Activated CD8-positive, alpha-beta memory T cell treated with anti-CD3 and anti-CD28 coated beads, Interleukin-2, amount 50 U/mL, for 48 hours (primary cell): ENCODE data around the gene LPP.

Source experiments
- DNase-seq: peaks from one replicate; pipeline ENCODE4 v3.0.0-alpha.2; 2020

Gene LPP

DNA sequence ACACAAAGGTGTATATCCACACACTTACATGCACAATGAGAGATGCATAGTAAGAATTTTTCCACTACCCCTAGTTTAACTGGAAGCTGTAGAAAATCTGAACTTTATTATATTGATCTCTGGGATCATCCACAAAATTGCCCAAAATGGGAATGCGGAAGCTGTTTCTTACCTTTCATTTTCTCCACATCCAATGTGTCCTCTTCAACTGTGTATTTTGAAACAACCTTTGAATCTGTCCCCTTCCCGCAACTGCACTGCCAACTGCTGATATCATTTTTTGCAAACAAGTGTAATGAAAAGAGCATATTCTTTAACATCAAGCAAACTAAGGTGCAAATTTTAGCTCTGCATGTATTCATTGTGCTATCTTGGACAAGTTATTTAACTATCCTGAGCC is 590.2 kb downstream of the LPP start:
- no peak for DNase-seq

DNA sequence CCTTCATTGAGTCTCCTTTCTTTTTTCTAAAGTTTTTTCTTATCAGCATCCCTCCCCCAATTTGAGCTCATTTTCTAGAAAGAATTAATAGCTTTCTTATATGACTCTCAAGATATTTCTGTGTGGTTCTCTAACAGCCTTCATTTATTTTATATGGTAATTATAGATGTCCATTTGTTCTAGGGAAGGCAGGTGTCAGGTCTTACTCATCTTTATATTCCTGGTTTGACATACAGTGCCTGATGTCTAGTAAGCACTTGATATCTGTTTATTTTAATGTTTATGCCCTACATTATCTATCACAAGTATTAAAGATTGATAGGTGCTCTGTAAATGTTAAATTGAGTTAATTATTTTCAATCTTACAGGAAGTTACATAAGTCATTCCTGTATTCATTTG is 591.1 kb downstream of the LPP start:
- no peak for DNase-seq

DNA sequence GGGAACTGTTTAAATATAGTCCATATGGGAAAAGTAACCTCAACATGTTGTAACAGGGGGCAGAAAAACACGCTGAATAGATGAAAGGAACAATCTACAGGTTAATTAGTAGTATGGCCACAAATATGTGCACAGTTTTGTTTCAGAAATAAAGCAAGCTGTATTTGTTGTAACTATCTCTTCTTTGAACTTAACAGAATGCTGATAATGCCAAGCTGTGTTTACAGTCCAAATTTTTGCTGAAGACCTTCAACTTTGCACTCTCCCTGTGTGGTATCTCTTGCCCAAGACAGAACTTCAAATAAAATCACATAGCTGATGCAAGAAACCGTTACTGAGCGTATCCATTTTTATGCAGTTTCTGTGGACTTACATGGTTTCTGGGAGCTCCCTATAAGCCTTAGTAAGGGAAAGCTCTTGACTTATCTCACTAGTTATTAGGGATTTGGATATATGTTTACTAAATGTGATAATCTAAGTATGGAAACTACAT is 592.4 kb downstream of the LPP start:
- no peak for DNase-seq

DNA sequence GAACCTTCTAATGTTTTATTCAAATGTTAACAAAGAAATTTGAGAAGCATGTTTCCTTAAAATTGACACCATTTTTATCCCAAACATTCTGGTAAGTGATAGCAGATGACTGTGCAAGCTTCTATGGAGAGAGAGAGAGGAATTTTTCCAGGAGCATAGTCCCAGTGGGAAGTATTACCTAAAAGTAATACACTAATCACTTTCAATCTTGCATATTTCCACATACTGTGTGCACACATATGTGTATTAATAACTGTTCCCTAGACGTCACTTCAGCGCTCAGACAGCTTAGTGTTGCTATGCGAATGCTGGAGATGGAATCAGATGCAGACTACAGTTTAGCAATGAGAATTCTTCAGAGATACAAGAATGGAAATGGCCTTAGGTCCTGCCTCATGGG is 593.5 kb downstream of the LPP start:
- no peak for DNase-seq

DNA sequence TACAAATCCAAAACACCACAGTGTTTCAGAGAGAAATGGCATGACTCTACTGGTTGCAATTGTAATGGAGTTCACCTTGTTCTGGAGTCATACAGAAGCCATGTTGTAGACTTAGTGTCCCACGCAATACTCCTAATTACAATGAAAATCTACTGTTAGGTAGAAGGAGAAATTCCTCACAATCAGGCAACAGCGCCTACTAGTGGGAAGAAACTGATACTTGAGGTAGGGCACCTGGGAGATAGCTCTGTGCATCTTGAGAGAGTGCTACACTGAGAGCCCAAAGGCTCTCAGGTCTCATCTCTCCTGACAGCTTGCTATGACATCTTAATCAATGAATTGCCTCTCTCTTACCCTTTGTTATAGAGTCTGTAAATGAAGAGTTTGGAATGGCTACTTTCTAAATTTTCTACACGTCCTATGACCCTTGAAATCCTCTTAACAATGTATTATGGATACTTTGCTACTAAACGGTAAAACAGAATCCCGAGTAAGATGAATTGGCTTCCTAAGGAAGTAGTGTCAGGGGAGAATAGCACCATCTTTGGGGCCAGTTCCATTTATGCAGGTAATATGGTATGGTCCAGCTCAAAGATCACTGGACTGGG is 595.2 kb downstream of the LPP start:
- peak; percentile 54 for DNase-seq

DNA sequence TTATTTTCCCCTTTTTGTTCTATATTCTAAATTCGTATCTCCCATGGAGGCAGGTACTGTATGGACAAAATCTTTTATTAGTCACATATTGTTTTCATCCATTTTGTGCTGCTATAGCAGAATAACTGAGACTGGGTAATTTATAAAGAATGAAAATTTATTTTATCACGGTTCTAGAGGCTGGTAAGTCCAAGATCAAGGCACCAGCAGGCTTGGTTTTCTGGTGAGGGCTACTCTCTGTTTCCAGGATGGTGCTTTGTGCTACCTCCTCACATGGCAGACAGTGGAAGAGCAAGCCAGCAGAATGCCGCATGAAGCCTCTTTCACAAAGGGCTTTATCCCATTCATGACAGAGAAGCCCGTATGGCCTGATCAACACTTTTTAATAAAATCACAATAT is 595.9 kb downstream of the LPP start:
- no peak for DNase-seq

DNA sequence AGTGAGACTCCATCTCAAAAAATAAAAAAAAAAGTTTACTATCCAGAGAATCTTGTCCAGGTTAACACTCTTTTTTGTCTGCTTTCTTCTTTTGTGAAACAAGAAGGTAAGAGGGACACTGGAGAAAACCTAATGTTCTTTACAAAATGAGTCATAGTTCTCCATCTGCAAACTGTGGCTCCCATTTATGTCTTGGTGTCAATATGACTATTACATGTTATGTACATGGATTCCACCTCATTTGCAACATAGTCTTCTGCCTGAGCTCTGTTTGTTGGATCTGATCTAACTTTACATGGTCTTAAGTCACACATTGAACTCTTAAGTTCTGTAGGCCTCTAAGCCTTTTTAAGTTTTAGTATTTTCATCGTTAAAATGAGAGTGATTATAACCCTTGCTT is 596.7 kb downstream of the LPP start:
- DNase-seq = no peak

DNA sequence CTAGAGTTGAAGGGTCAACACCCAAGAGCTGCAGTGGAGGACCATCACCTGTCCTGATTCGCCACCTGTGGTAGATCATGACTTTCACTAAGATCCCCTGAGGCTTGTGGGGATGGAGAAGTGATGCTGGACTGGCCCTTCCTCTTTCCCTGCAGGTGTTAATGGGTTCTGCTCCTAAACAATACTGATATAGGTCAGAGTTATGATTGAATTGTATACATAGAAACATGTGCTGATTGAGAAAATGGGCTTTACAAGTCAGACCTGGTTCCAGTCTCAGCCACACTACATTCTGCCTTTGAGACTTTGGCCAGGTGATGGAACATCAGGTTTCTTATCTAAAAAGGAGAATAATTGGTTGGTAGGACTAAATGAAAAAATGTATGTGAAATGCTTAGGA is 598.9 kb downstream of the LPP start:
- no peak for DNase-seq

DNA sequence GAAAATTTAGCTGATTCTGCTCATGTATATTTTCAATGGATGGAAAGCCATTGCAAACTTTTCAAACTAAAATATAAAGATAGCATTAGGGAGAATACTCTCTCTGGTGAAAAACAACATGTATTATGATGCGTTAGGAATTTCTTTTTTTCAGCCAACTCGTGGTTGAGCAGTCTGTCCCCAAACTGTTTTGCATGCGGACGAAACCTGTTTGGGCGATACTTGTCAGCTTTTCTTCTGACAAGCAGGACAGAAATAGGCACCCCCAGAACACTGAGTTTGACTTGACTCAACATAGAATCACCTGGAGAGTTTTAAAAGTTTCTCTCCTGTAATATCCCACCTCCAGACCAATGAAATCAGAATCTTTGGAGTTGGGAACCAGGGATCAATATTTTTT is 600.3 kb downstream of the LPP start:
- no peak for DNase-seq

DNA sequence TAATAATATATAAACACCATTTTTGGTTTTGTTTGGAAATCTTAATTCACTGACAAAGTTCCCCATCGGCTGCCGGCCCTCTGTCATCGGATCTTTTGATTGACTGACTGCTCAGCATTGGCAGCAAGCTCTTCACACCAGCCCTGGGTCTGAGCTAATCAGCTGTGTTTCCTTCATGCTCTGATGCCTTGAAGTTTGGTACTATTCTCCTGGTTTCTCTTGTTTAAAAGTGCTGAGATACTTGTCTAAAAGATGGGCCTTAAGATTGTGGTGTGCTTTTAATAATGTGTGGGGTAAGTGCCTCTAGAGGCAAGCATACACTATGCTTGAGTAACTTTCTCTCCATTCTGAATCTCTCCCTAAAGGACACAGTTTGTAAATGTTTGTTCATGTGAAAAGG is 602.3 kb downstream of the LPP start:
- DNase-seq = no peak

DNA sequence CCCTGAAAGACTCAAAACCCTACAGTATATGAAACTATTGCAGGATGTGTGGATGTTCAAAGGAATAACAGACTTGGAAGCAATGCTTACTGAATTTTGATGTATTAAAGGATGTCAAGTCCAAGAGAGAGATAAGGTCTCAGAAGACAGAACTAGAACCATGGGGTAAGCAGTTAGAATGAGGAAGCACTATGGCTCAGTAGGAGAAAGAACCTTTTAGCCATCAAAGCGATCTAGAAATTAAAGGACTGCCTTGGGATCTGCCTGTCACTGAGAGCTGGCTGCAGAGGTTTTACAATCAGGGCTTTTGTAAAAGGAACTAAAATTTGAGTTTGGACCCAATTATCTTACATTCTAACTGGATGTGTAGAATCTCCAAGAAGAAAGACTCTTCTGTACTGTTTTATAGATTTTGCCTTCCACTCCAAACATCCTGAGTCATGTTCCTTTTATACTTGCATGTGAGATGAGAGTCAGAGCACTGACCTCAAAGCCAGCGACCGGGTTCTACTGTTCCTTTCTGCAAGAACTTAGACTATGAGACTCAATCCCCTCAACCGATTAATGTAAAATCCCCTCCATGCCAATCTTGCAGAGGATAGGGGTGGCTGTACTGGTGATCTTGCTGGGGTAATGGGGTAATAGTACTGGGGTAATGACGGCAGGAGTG is 605.5 kb downstream of the LPP start:
- no peak for DNase-seq

DNA sequence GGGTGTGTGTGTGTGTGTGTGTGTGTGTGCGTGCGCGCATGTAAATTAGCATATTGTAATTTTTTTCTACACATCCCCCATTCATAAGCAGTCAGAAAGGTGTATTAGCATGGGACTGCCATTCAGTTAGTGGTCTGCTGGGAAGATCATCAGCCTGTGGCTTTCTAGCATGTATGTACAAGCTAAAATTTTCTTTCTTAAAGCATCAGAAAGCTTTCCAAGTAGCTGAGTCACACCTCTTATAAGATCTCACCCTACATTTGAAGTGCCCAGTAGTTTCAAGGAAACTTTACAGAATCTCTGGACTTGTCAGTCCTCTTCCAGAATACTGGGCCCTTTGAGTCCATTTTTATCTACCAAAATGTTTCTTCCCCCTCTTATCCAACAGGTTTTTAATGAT is 606.5 kb downstream of the LPP start:
- no peak for DNase-seq

DNA sequence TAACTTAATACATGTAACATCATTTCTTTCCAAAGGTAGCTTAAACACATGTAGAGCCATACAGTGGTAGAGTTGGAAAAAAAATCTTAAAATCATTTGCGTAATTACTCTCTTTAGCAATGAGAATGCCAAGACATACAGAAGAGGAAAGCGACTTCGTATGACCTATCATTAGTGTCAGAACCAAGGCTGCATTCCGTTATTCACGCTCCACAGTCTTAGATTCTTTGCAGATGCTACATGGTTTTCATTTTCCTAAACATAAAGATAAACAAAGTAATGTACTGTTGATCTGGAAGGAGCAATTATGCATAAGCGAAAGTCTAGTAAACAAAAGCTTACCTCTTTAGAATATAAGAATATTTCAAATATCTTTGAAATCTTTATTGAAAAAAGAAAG is 607.5 kb downstream of the LPP start:
- no peak for DNase-seq

DNA sequence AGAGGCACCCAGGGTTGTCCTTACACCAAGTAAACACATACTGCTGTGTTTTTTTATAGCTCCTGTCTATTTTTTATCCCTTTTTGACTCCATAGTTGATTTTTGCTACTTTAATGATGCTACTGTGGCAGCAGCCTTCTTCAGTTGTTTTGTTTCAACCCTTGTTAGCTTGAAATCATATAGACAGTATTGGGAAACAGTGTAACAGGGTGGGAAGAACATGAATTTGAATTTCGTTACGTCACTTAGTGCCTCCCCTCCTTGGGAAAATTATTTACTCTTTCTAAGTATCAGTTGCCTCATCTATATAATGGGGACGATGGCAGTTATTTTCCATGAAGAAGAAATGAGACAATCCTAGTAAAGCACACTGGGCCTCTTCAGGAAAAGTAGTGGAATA is 608.0 kb downstream of the LPP start:
- no peak for DNase-seq

DNA sequence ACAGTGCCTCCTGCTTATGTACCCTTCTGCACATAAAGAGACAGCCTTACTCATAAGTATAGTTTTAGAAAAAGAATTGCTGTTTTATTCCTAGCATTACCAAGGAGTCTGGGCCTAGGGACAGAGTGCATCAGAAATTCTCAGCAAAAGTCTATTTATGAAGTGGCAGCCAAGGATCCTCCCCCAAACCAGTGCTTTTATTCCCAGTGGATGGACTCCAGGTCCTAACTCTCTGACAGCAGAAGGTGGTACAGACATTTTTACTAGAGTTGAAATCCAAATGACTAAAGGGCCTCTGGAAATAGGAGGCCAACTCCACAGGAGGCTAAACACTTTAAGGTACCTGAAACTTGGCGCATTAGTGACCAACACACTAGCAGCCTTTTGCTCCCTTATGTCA is 610.7 kb downstream of the LPP start:
- no peak for DNase-seq

DNA sequence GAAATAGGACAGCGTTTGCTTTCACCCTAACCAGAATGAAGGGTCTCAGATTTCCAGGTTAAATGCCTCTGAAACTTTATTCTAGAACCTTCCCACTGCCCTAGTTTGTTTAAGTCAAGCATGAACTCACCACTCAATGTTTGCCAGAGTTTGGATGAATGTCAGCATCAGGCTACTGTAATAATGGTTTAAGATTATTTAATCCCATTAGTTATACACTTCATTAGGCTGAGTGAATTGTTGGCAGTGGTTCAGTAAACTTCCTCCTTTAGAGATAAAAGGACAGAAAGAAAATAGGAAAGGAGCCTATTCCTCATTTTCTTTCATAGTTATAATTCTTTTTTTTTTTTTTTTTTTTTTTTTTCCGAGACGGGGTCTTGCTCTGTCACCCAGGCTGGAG is 615.9 kb downstream of the LPP start:
- DNase-seq = no peak

DNA sequence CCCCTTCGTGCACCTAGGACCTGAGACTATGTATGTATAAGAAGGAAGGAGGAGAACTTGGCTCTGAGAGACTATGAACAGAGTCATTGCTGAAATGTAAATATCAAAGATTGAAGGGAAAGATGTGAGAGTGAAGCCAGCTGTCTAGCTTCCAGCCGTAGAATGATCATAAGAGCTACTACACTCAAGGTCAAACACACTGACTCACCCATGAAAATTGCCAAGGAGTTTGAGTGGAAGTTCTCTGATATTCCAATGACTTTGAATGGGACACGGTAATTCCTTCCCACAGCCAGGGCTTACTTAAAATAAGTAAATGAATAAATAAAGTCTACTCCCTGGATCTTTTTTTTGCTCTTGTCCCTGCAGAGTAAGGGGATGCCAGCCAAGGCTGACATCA is 618.9 kb downstream of the LPP start:
- no peak for DNase-seq

DNA sequence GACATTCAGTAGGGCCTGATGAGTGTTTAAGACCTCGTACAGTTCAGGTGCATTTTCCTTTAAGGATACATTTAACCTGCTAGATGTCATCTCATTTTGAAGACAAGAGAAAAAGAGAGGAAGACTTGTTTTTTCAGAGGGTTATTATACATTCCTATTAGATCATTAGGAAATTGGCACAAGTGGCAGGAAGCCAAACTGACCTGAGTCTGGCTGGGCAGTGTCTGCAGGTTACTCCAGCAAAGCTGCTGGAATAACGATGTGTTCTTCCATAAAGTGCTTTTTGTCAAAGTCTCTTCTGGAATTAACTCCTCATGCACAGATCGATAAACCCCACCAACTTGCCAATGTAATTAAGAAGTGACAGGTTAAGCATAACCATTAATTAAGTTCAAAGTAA is 621.5 kb downstream of the LPP start:
- DNase-seq = no peak

DNA sequence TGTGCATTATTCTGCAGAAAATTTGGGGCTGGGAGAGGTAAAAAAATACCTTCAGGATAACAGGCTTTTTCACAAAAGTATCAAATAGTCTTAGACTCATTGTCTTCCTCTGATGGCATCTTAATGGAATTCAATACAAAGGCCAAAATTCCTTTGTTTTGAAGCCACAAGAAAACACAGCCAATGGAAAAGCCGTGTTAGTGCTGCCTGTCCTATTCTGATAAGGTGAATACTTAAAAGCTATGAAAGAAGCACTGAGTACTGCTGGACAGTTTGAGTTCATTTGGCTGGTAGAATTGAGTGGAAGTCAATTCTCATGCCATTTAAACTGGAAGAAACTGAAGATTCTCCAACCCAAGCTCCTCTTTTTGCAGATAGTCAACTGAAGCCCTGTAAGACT is 622.5 kb downstream of the LPP start:
- no peak for DNase-seq

DNA sequence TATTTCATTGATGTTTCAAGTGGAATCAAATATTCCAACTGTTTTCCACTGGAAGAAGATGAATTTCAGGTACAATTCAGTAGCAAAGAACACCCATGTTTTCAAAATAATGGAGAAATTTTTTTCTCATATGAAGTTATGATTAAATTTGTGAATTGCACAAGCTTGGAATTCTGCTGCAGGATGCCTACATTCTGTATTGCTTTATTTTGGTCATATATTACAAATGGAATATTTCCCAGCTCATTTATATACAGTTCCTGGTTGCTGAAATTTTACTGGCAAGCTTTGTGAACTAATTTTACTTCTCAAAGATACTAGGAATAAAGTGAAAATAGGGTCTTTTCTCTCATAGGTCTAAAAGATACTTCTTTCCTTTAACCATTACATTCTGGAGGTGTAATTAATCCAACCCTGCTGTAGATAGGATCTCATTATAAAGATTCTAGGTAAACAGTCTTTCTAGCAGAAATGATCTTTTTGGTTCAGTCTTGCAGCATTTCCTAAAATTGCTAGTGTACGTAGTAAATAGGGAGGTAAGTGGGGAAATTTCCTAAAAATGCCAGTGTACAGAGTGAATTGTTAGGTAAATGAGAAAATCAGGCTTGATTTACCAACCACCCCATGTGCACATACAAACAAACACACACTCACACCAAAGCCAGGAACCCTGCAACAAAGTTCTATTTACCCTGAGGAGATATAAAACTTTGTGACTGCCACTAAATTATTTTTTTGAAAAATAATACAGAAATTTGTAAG is 624.3 kb downstream of the LPP start:
- no peak for DNase-seq

DNA sequence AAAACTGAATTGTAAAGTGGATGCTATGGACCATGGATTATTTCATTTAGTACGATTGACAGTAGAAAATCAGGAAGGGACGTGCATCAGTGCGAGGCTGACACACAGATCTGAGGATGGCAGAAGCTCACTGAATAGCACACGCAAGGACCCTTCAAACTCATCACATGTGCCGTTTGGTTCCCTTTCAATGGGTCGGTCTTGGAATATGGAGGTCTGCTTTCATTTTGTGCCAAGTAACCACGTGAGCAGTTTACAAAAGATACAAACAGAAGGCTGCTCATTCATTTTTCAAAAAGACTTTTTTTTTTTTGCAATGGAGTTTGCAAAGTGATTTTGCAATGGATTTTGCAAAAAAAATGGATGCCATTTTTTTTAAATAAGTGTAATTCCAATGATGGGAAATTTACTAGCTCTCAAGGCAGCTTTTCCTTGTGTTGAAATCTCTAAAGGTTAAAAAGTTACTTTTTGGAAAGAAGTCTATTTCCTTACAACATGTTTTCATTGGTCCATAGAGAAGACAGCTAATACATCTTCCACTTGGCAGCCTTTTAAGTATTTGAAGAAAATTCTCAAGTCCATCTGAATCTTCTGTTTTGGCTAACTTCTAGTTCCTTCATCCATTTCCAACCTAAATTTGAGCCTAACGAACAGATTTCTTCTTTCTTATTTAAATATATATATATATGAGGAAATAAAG is 625.5 kb downstream of the LPP start:
- DNase-seq = no peak

DNA sequence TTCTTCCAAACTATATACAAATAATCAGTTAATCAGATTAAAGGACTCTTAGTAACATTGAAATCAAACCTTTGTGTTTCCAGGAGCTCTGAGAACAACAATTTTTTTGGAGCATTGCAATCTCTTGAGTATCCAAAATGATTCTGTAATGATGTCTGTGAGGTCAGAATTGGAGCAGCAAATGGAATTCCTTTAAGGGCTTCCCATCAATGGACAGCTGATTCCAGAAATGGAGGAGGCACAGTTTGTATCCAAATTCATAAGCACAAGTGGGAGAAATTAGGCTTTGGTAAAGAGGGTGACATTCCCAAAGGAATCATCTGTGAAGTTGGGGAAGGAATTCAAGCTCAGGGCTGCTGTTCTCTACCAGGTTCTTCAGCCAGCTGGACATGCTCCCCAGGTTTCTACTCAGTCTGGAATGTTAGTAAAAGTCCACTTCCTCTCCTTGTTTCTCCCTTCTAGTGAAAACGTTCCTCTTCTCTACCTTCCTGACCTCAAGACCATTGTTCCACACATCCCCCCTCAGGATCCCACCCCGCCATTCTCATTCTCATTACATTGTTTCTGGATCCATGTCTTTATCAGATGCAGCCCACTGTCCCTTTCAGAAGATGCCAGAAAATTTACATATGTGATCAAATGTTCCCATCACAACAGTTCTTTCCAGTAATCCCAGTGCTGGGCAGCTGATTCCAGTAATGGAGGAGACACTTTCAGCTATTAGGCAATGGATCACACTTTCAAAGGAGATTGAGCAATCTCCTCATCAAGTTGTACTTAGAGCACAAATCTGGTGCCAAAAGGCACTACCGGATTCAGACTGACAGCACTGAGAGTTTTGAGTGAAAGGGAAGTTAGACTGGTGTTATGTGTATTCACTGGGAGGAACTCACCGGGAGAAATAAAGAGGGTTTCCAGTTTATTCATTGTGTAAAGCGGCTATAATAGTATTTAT is 626.5 kb downstream of the LPP start:
- DNase-seq = no peak
